Thyroid gland (tissue), 4 donors: Measurements from ENCODE around the gene KIAA2012.

ENCODE experiments used
- POLR2A ChIP-seq, 2 donors: fragments of 450-650 bp; IDR thresholded peaks; one replicate each; pipeline ENCODE4 v1.6.1; 2017; ENCODE audit warnings: antibody characterized with exemption in 2 of 2, mild to moderate bottlenecking in 2 of 2, moderate library complexity in 1 of 2
- TF ChIP-seq, protein P1 (sequence below), 6 experiments: fragments of 200-600 bp in 3 of 6; fragments of 450-650 bp in 3 of 6; sonication (generic) in 3 of 6; IDR thresholded peaks; one replicate each; pipeline ENCODE4 v1.5.1; 2016 to 2019; ENCODE audit warnings: antibody characterized with exemption in 6 of 6, mild to moderate bottlenecking in 2 of 6, inconsistent platforms in 1 of 6, moderate library complexity in 1 of 6

DNA sequence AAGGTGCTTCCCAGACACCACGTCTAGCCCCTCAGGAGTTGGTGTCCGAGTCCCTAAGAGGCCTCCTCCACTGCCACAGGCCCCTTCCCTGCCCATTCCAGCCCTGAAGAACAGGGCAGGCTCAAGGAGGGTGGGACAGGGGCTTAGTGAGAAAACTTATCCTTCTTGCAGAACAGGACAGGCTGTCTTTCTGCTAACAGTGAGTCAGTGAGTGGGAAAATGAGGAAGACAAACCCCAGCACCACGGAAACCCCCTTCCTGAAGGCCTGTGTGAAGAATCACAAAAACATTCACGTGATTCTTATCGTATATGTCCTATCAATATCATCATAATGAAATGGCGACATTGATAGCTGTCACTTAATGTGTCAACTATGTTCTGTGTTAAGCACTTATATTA is 29.6 kb upstream of the KIAA2012 start:
- TF ChIP-seq, protein P1, sequence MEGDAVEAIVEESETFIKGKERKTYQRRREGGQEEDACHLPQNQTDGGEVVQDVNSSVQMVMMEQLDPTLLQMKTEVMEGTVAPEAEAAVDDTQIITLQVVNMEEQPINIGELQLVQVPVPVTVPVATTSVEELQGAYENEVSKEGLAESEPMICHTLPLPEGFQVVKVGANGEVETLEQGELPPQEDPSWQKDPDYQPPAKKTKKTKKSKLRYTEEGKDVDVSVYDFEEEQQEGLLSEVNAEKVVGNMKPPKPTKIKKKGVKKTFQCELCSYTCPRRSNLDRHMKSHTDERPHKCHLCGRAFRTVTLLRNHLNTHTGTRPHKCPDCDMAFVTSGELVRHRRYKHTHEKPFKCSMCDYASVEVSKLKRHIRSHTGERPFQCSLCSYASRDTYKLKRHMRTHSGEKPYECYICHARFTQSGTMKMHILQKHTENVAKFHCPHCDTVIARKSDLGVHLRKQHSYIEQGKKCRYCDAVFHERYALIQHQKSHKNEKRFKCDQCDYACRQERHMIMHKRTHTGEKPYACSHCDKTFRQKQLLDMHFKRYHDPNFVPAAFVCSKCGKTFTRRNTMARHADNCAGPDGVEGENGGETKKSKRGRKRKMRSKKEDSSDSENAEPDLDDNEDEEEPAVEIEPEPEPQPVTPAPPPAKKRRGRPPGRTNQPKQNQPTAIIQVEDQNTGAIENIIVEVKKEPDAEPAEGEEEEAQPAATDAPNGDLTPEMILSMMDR (IDR thresholded peaks at IDR 0.05), result no peak
- no peak for TF ChIP-seq POLR2A (IDR thresholded peaks at IDR 0.05)
